Measurements from ENCODE around the gene SPOCK1. TPM values are rescaled to one million over a fixed set of nuclear protein-coding genes. Genes with fewer than 3 reads are reported as not detected.
A peak's percentile ranks its signal among the peaks of the same experiment; 100 is the strongest.

The SPOCK1 gene
- polyA plus RNA-seq, 3 donors: 1.8 to 5.7 (median 2.1) TPM

GRCh38 chr5:137291031-137291430, 208.1 kb downstream of the SPOCK1 start:
- Mint-ChIP-seq H3K36me3 (no peaks in the 10 kb centered on the region), H3K27ac (no peak overlapping the region), H3K27me3 (ENCODE audit: low read depth in 3 of 3) (peaks cover 2 to 6% (median 4%) of the 10 kb centered on the region in 3 donors), H3K9me3 (peaks cover 0 to 5% (median 0%) of the 10 kb centered on the region in 7 donors), H3K4me1 (no peaks in the 10 kb centered on the region), H3K4me3 (no peak overlapping the region)
- Histone ChIP-seq H3K9me3 (replicated peaks in 1 of 2; ENCODE audit: control insufficient read depth in 1 of 2, insufficient read depth in 1 of 2, low read length in 2 of 2) (no peaks in the 10 kb centered on the region), H3K4me1 (ENCODE audit: control insufficient read depth in 1 of 2, insufficient read depth in 2 of 2, low read length in 2 of 2) (no peaks in the 10 kb centered on the region), H3K27ac (ENCODE audit: low read depth in 1 of 2, low read length in 2 of 2) (no peak overlapping the region), H2AFZ (ENCODE audit: insufficient read depth, low read depth, low read length, poor library complexity, severe bottlenecking) (no peak overlapping the region), H4K20me1 (ENCODE audit: insufficient read depth, low read length) (no peaks in the 10 kb centered on the region), H3K9ac (ENCODE audit: insufficient read depth, low read length, poor library complexity, severe bottlenecking) (no peak overlapping the region), H3K36me3 (replicated peaks in 1 of 2; ENCODE audit: control insufficient read depth in 1 of 2, insufficient read depth in 2 of 2, low read length in 2 of 2) (no peaks in the 10 kb centered on the region), H3K79me2 (ENCODE audit: insufficient read depth, low read length) (no peaks in the 10 kb centered on the region), H3K4me2 (replicated peaks; ENCODE audit: extremely low read depth, low read length, poor library complexity, severe bottlenecking) (no peak overlapping the region), H3K27me3 (ENCODE audit: control insufficient read depth in 2 of 2, insufficient read depth in 2 of 2, low read length in 2 of 2) (no peaks in the 10 kb centered on the region), H3K4me3 (replicated peaks in 1 of 3; ENCODE audit: low read depth in 2 of 3, low read length in 3 of 3) (no peak overlapping the region)
- no peak for DNase-seq
- no peak for TF ChIP-seq CTCF (IDR thresholded peaks at IDR 0.05)
- intact Hi-C loops (cut with micrococcal nuclease): no loop called here
- no CpG with 5 or more reads among the region's 1 CpG for WGBS (ENCODE audit: insufficient coverage)

GRCh38 chr5:137290373-137290772, 208.8 kb downstream of the SPOCK1 start:
- H3K27me3 ChIP-seq (ENCODE audit: control insufficient read depth in 2 of 2, insufficient read depth in 2 of 2, low read length in 2 of 2): no peaks in the 10 kb centered on the region
- no peaks in the 10 kb centered on the region for H3K79me2 ChIP-seq (ENCODE audit: insufficient read depth, low read length)
- no peaks in the 10 kb centered on the region for H3K9me3 ChIP-seq (replicated peaks in 1 of 2; ENCODE audit: control insufficient read depth in 1 of 2, insufficient read depth in 1 of 2, low read length in 2 of 2)
- no peaks in the 10 kb centered on the region for H3K4me1 ChIP-seq (ENCODE audit: control insufficient read depth in 1 of 2, insufficient read depth in 2 of 2, low read length in 2 of 2)
- no peak overlapping the region for H3K4me2 ChIP-seq (replicated peaks; ENCODE audit: extremely low read depth, low read length, poor library complexity, severe bottlenecking)
- H3K4me3 ChIP-seq (replicated peaks in 1 of 3; ENCODE audit: low read depth in 2 of 3, low read length in 3 of 3): no peak overlapping the region
- no peak for TF ChIP-seq CTCF (IDR thresholded peaks at IDR 0.05)
- no peak overlapping the region for H2AFZ ChIP-seq (ENCODE audit: insufficient read depth, low read depth, low read length, poor library complexity, severe bottlenecking)
- intact Hi-C loops (cut with micrococcal nuclease): no loop called here
- H3K36me3 ChIP-seq (replicated peaks in 1 of 2; ENCODE audit: control insufficient read depth in 1 of 2, insufficient read depth in 2 of 2, low read length in 2 of 2): no peaks in the 10 kb centered on the region
- no peak for DNase-seq
- Mint-ChIP-seq H3K27ac (peak overlapping the region in 1 of 7 donors; percentile 51), H3K4me1 (no peaks in the 10 kb centered on the region), H3K27me3 (ENCODE audit: low read depth in 3 of 3) (peaks cover 2 to 6% (median 4%) of the 10 kb centered on the region in 3 donors), H3K36me3 (no peaks in the 10 kb centered on the region), H3K9me3 (peaks cover 0 to 5% (median 0%) of the 10 kb centered on the region in 7 donors), H3K4me3 (no peak overlapping the region)
- H4K20me1 ChIP-seq (ENCODE audit: insufficient read depth, low read length): no peaks in the 10 kb centered on the region
- no peak overlapping the region for H3K27ac ChIP-seq (ENCODE audit: low read depth in 1 of 2, low read length in 2 of 2)
- WGBS (ENCODE audit: insufficient coverage): 94% methylated on average over 2 of the region's 3 CpGs
- H3K9ac ChIP-seq (ENCODE audit: insufficient read depth, low read length, poor library complexity, severe bottlenecking): no peak overlapping the region
